ENCODE measurements around the gene SLC17A1. TPM values are rescaled to one million over a fixed set of nuclear protein-coding genes. Genes with fewer than 3 reads are reported as not detected.

Gene SLC17A1
- total and polyA plus RNA-seq, 4 donors, result 3.9 to 25.8 (median 11.4) TPM

DNA sequence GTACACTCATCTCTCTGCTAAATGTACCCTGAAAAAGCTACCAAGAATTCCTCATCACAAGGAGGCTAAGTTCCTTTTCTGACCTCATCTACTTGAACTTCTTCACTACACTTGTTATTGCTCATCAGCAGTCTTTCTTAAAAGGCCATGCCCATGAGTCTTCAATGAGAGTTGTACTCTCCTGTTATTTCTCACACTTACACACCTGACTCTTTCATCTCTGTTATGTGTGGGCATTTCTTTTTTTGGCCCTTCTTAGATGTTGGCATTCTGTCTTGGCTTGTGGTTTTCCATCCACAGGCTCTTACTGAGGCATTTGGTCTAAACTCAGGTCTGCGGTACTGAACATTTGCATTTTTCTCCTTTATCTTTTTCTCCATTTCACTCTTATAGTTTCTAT lies 10.7 kb upstream of the SLC17A1 start:
- TF ChIP-seq FOXA2 (IDR thresholded peaks at IDR 0.05) (no peak), HNF4G (IDR thresholded peaks at IDR 0.05) (no peak), RAD21 (IDR thresholded peaks at IDR 0.05) (no peak), RXRA (IDR thresholded peaks at IDR 0.05) (no peak), NR2F2 (IDR thresholded peaks at IDR 0.05) (no peak), GABPA (IDR thresholded peaks at IDR 0.05 in 1 of 2, conservative IDR thresholded peaks at IDR 0.05 in 1 of 2) (no peak), EGR1 (IDR thresholded peaks at IDR 0.05; ENCODE audit: low read depth in 2 of 2) (no peak), SP1 (IDR thresholded peaks at IDR 0.05) (no peak)
- Histone ChIP-seq H3K27ac (ENCODE audit: low read depth in 1 of 2, low read length in 2 of 2) (no peak overlapping the region), H3K4me3 (ENCODE audit: low read depth in 1 of 3, low read length in 3 of 3) (no peak overlapping the region), H3K4me1 (ENCODE audit: control insufficient read depth in 4 of 4, insufficient read depth in 4 of 4, low read length in 3 of 4) (peaks cover 0 to 3% (median 0%) of the 10 kb centered on the region in 4 donors), H3K36me3 (ENCODE audit: control insufficient read depth in 4 of 4, insufficient read depth in 3 of 4, low read depth in 1 of 4, low read length in 3 of 4) (no peaks in the 10 kb centered on the region), H3K27me3 (ENCODE audit: control insufficient read depth in 4 of 4, insufficient read depth in 4 of 4, low read length in 3 of 4) (no peaks in the 10 kb centered on the region), H3K9ac (ENCODE audit: low read depth in 1 of 2, low read length in 2 of 2) (no peak overlapping the region), H3K9me3 (ENCODE audit: control insufficient read depth in 4 of 4, low read length in 3 of 4) (no peaks in the 10 kb centered on the region)
- whole genome bisulfite sequencing, result 93% methylated on average over 1 of the region's 1 CpG
- DNase-seq (ENCODE audit: low spot score), result no peak

DNA sequence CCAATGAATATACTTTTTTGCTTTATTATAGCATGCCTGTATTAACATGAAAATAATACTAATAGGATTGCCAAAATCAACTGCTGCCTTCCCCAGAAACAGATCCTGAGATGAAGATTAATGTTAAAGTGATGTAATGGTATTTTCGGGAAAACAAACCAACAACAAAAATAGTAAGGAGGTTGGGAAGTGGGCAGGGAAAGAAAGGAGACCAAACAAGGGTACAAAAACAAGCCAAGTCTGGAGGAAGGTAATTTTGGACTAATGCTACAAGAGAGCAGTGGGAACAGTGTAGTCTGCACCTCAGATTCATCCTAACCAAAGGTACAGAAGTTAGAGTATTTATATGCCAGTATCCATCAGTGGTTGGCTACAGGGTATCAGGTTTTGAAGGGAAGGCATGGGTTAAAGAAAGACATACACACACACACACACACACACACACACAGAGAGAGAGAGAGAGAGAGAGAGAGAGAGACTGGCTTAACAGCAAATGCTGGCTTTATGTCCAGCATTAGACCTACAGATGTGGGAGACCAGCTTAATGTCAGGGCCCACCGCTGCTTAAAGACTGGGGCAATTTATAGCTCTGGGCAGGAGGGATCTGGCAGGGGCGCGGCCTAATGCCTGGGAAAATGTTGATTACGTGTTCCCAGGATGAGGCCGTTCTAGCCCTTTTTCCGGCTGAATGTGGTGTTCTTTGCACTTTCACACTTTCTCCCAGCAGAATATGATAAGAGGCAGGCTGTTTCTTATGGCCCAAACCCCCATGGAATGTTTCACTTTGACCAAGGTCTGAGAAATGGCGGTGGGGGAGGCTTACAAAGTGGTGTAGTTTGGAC lies 3.8 kb upstream of the SLC17A1 start:
- Histone ChIP-seq H3K9ac (ENCODE audit: low read depth in 1 of 2, low read length in 2 of 2) (no peak overlapping the region), H3K4me3 (ENCODE audit: low read depth in 1 of 3, low read length in 3 of 3) (no peak overlapping the region), H3K9me3 (ENCODE audit: control insufficient read depth in 4 of 4, low read length in 3 of 4) (no peaks in the 10 kb centered on the region), H3K36me3 (ENCODE audit: control insufficient read depth in 4 of 4, insufficient read depth in 3 of 4, low read depth in 1 of 4, low read length in 3 of 4) (no peaks in the 10 kb centered on the region), H3K4me1 (ENCODE audit: control insufficient read depth in 4 of 4, insufficient read depth in 4 of 4, low read length in 3 of 4) (peaks cover 0 to 29% (median 18%) of the 10 kb centered on the region in 4 donors), H3K27me3 (ENCODE audit: control insufficient read depth in 4 of 4, insufficient read depth in 4 of 4, low read length in 3 of 4) (no peaks in the 10 kb centered on the region), H3K27ac (ENCODE audit: low read depth in 1 of 2, low read length in 2 of 2) (no peak overlapping the region)
- WGBS, result 67% methylated on average over 8 of the region's 8 CpGs
- DNase-seq (ENCODE audit: low spot score), result no peak
- TF ChIP-seq RAD21 (IDR thresholded peaks at IDR 0.05) (no peak), GABPA (IDR thresholded peaks at IDR 0.05 in 1 of 2, conservative IDR thresholded peaks at IDR 0.05 in 1 of 2) (no peak), SP1 (IDR thresholded peaks at IDR 0.05) (peak; percentile 16)
- TF ChIP-seq, protein P1, sequence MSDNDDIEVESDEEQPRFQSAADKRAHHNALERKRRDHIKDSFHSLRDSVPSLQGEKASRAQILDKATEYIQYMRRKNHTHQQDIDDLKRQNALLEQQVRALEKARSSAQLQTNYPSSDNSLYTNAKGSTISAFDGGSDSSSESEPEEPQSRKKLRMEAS (IDR thresholded peaks at IDR 0.05), result no peak

DNA sequence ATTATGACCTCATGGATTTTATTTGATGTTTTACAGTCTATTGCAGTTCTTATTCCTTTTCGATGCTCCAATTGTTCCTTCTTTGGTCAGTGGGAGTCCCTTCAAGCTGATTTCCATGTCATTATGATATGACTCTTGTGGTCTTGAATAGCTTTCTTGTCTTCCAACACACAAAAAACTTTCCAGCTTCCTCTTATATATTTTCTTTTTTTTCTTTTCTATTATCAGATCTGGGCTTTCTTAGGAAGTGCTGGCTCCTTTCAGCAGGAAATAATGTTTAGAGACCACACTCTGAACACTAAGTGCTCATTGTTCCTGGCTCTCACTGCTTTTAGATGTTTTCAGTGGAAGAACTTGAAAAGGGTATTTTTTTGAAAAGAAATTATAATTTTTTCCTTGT lies 3.1 kb upstream of the SLC17A1 start:
- Histone ChIP-seq H3K27ac (ENCODE audit: low read depth in 1 of 2, low read length in 2 of 2) (no peak overlapping the region), H3K9me3 (ENCODE audit: control insufficient read depth in 4 of 4, low read length in 3 of 4) (no peaks in the 10 kb centered on the region)
- WGBS, result 93% methylated on average over 1 of the region's 1 CpG

More for the DNA sequence above, 3.1 kb upstream of the SLC17A1 start:
- Histone ChIP-seq H3K4me3 (ENCODE audit: low read depth in 1 of 3, low read length in 3 of 3) (no peak overlapping the region), H3K9ac (ENCODE audit: low read depth in 1 of 2, low read length in 2 of 2) (no peak overlapping the region), H3K27me3 (ENCODE audit: control insufficient read depth in 4 of 4, insufficient read depth in 4 of 4, low read length in 3 of 4) (no peaks in the 10 kb centered on the region), H3K4me1 (ENCODE audit: control insufficient read depth in 4 of 4, insufficient read depth in 4 of 4, low read length in 3 of 4) (peaks cover 0 to 31% (median 21%) of the 10 kb centered on the region in 4 donors), H3K36me3 (ENCODE audit: control insufficient read depth in 4 of 4, insufficient read depth in 3 of 4, low read depth in 1 of 4, low read length in 3 of 4) (no peaks in the 10 kb centered on the region)
- TF ChIP-seq FOXA1 (IDR thresholded peaks at IDR 0.05), result no peak
- no peak for TF ChIP-seq JUND (IDR thresholded peaks at IDR 0.05)
- TF ChIP-seq NR2F2 (IDR thresholded peaks at IDR 0.05), result no peak
- TF ChIP-seq, protein P2, sequence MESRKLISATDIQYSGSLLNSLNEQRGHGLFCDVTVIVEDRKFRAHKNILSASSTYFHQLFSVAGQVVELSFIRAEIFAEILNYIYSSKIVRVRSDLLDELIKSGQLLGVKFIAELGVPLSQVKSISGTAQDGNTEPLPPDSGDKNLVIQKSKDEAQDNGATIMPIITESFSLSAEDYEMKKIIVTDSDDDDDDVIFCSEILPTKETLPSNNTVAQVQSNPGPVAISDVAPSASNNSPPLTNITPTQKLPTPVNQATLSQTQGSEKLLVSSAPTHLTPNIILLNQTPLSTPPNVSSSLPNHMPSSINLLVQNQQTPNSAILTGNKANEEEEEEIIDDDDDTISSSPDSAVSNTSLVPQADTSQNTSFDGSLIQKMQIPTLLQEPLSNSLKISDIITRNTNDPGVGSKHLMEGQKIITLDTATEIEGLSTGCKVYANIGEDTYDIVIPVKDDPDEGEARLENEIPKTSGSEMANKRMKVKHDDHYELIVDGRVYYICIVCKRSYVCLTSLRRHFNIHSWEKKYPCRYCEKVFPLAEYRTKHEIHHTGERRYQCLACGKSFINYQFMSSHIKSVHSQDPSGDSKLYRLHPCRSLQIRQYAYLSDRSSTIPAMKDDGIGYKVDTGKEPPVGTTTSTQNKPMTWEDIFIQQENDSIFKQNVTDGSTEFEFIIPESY (IDR thresholded peaks at IDR 0.05), result no peak
- TF ChIP-seq HNF4G (IDR thresholded peaks at IDR 0.05), result no peak
- no peak for TF ChIP-seq GABPA (IDR thresholded peaks at IDR 0.05 in 1 of 2, conservative IDR thresholded peaks at IDR 0.05 in 1 of 2)
- TF ChIP-seq EGR1 (IDR thresholded peaks at IDR 0.05; ENCODE audit: low read depth in 2 of 2), result no peak
- TF ChIP-seq, protein P3, sequence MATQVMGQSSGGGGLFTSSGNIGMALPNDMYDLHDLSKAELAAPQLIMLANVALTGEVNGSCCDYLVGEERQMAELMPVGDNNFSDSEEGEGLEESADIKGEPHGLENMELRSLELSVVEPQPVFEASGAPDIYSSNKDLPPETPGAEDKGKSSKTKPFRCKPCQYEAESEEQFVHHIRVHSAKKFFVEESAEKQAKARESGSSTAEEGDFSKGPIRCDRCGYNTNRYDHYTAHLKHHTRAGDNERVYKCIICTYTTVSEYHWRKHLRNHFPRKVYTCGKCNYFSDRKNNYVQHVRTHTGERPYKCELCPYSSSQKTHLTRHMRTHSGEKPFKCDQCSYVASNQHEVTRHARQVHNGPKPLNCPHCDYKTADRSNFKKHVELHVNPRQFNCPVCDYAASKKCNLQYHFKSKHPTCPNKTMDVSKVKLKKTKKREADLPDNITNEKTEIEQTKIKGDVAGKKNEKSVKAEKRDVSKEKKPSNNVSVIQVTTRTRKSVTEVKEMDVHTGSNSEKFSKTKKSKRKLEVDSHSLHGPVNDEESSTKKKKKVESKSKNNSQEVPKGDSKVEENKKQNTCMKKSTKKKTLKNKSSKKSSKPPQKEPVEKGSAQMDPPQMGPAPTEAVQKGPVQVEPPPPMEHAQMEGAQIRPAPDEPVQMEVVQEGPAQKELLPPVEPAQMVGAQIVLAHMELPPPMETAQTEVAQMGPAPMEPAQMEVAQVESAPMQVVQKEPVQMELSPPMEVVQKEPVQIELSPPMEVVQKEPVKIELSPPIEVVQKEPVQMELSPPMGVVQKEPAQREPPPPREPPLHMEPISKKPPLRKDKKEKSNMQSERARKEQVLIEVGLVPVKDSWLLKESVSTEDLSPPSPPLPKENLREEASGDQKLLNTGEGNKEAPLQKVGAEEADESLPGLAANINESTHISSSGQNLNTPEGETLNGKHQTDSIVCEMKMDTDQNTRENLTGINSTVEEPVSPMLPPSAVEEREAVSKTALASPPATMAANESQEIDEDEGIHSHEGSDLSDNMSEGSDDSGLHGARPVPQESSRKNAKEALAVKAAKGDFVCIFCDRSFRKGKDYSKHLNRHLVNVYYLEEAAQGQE (IDR thresholded peaks at IDR 0.05), result no peak
- TF ChIP-seq TAF1 (conservative IDR thresholded peaks at IDR 0.05), result no peak
- DNase-seq (ENCODE audit: low spot score), result no peak

Measured in liver (tissue), 9 donors.